ENCODE results near the gene GIPC2.

GIPC2 gene

GRCh38 chr1:78005448-78005722 lies 40.4 kb upstream of the GIPC2 start:
- no peak for DNase-seq (ENCODE audit: low read depth)
- TF ChIP-seq CTCF (conservative IDR thresholded peaks at IDR 0.05; ENCODE audit: control insufficient read depth, insufficient read depth, low read depth, low read length): no peak
- peak overlapping the region; percentile 82 for H3K4me3 ChIP-seq (ENCODE audit: control insufficient read depth, low read depth, low read length)

GRCh38 chr1:78005755-78006154 lies 40.0 kb upstream of the GIPC2 start:
- no peak for TF ChIP-seq CTCF (conservative IDR thresholded peaks at IDR 0.05; ENCODE audit: control insufficient read depth, insufficient read depth, low read depth, low read length)
- DNase-seq (ENCODE audit: low read depth): peak; percentile 91

GRCh38 chr1:78006521-78006920 lies 39.2 kb upstream of the GIPC2 start:
- DNase-seq (ENCODE audit: low read depth): no peak
- no peak for TF ChIP-seq CTCF (conservative IDR thresholded peaks at IDR 0.05; ENCODE audit: control insufficient read depth, insufficient read depth, low read depth, low read length)
- peak overlapping the region; percentile 82 for H3K4me3 ChIP-seq (ENCODE audit: control insufficient read depth, low read depth, low read length)

More at GRCh38 chr1:78005755-78006154, 40.0 kb upstream of the GIPC2 start:
- H3K4me3 ChIP-seq (ENCODE audit: control insufficient read depth, low read depth, low read length): peak overlapping the region; percentile 82

- peak overlapping the region; percentile 82 for H3K4me3 ChIP-seq (ENCODE audit: control insufficient read depth, low read depth, low read length)
- DNase-seq (ENCODE audit: low read depth): no peak
- no peak for TF ChIP-seq CTCF (conservative IDR thresholded peaks at IDR 0.05; ENCODE audit: control insufficient read depth, insufficient read depth, low read depth, low read length)
These were observed 38.0 kb upstream of the GIPC2 start for GRCh38 chr1:78007677-78008341.

- DNase-seq (ENCODE audit: low read depth): no peak
- no peak for TF ChIP-seq CTCF (conservative IDR thresholded peaks at IDR 0.05; ENCODE audit: control insufficient read depth, insufficient read depth, low read depth, low read length)
- peak overlapping the region; percentile 82 for H3K4me3 ChIP-seq (ENCODE audit: control insufficient read depth, low read depth, low read length)
These were observed 36.5 kb upstream of the GIPC2 start for GRCh38 chr1:78009276-78009675.

- DNase-seq (ENCODE audit: low read depth): peak; percentile 50
- no peak for TF ChIP-seq CTCF (conservative IDR thresholded peaks at IDR 0.05; ENCODE audit: control insufficient read depth, insufficient read depth, low read depth, low read length)
- peak overlapping the region; percentile 82 for H3K4me3 ChIP-seq (ENCODE audit: control insufficient read depth, low read depth, low read length)
These were observed 35.9 kb upstream of the GIPC2 start for GRCh38 chr1:78009836-78010235.

- TF ChIP-seq CTCF (conservative IDR thresholded peaks at IDR 0.05; ENCODE audit: control insufficient read depth, insufficient read depth, low read depth, low read length): no peak
- no peak for DNase-seq (ENCODE audit: low read depth)
- H3K4me3 ChIP-seq (ENCODE audit: control insufficient read depth, low read depth, low read length): no peak overlapping the region
These were observed 34.7 kb upstream of the GIPC2 start for GRCh38 chr1:78011050-78011449.

Data from fibroblast of mammary gland (primary cell).